Dermis microvascular lymphatic vessel endothelial cell (primary cell): ENCODE results near the gene TTC28. TPM values are rescaled to one million over a fixed set of nuclear protein-coding genes. Genes with fewer than 3 reads are reported as not detected.
A peak's percentile ranks its signal among the peaks of the same experiment; 100 is the strongest.

Experiments used
- DNase-seq, 2 donors: peaks; one replicate each; pipeline versions ENCODE4 v3.0.0 to v3.0.0-alpha.2; 2010; ENCODE audit warnings: low read depth in 2 of 2
- total RNA-seq: library from RNA; depleted of rRNA; stranded (reverse); fragments of >200 nt; gene quantifications from 2 replicates; pipeline ENCODE4 v1.2.1, GENCODE V29; 2014

TTC28 gene
- total RNA-seq, 1 donor from 2014 or later = 11.7 TPM

GRCh38 chr22:28146401-28147314 is 533.0 kb downstream of the TTC28 start:
- DNase-seq = no peak

DNA sequence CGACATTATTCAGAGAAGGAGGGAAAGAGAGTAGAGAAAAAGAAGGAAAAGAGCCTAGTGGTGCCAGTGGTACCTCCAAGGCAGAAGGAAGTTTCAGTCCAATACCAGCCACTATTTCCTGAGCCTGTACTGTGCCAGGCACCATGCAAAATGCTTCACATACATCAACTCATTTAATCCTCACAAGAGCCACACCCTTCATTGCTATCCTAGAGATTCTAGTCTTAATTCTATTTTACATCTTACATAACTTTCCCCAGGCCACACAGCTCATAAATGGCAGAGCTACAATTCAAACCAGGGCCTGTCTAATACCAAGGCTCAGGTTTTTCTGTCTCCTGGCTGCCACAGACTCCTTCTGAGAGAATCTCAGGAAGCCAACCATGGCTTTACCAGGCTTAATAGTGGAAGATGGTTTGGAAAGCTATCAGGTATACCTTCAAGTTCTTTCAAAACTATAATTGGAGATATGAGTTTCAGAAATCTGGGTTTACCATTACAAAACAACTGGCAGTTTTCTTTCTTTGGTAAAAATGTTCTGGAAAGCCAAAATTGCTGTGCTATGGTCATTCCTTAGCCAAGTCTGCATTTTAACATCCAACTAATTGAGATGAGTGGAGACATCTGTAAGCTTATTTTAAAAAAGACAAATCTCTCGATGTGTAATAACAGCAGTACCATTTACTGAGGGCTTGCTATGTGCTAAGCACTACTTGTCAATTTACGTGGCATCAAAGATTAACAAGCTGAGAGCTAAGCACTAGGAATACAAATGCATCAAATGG is 535.5 kb downstream of the TTC28 start:
- no peak for DNase-seq

- no peak for DNase-seq
Measured at GRCh38 chr22:28143241-28143865, 536.3 kb downstream of the TTC28 start.

DNA sequence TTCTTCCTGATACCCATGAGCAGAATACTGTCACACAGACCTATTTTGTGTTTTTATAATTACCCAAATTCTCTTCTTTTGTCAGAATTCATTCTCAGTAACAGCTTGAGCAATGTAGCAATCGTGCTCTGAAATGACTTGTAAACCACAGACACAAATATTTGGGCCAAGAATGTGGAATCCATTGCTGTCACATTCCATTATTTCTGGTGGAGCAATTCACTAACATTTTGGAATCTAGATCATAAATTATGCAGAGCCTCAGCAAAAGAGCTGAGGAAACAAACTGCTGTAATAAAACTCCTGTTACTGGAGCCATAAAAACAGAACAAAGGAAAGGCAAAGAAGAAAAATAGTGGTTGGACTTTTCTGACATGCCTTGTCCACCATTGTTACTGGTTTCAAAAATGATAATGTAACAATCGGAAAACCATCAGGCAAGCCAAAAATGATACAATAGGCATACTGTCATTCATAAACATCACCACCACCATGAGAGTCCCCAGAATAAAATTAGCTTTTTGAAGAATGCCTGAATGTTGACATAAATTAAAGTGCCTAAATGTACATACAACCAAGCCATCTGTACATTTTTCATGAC is 537.2 kb downstream of the TTC28 start:
- DNase-seq = peak; percentile 51 to 70

DNA sequence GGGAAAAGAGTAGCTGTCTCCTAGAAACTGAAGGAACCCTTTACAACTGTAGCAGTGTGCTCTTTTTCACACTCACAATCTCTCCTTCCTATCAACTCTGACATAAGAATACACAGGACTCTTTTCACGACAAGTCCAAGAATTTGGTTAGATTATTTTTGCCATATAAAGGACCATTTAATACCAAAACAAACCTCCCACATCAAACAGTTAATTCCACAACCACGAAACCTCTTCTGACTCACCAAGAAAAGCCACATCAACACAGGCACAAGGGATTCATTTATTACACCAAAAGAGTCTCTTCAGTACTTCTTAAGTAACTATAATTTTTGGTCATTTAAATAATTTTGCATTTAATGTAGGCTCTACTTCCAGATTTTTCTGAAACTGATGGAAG is 538.0 kb downstream of the TTC28 start:
- DNase-seq = no peak

- peak in 1 of 2 donors; percentile 54 for DNase-seq
Measured at GRCh38 chr22:28139961-28140360, 539.7 kb downstream of the TTC28 start.

DNA sequence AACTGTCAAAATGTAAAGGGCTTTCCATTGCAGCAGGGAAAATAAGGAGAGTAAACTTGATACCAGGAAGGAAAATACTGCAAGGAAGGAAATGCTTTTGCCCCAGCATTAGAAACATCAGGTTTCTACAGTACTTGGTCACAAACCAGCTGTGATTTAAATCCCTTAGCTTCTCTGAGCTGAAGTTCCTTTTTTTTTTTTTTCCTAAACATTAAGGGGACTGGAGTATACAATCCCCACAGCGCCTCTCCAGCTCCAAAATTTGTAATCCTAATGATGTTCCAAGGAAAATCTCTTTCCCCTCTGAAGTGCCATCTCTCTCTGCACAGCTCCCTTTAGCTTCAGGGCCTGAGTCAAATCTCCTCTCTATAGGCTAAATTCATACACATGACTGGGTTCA is 540.1 kb downstream of the TTC28 start:
- DNase-seq = no peak

DNA sequence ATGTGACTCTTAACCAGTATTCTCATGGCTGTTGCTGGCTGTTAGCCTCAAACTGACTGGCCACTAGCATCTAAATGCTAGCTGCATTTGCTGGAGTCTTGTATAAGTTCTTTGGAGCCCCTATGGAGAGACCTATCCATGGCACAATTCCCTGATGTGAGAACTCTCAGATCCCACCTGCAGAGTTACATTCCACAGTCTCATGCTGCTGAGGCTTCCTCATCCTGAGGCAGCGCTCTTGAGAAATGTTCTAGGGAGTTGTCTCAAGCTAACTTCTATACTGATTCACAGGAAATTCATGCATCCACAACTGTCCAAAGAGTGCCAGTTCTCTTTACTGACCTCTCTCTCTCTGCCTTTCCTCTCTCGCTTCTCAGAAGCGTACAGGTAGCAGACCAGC is 542.6 kb downstream of the TTC28 start:
- DNase-seq = no peak

DNA sequence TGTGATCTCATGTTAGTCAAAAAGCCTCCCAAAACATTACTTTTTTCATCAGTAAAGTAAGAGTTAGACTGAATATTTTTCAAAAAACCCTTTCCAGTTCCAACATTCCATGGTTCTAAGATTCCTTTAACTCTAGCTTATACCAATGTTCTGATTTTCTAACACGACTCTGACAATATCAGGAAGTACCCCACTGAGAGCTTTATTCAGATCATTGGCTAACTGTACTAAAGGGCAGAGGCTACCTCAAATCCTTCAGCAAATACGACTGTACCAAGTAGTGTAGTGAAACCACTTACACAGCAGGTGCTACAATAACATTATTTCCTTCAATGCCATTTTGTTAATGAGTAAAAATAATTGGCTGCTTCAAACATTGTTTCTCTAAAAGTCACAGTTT is 547.2 kb downstream of the TTC28 start:
- DNase-seq = no peak

- DNase-seq = no peak
Measured at GRCh38 chr22:28129319-28129962, 550.2 kb downstream of the TTC28 start.

DNA sequence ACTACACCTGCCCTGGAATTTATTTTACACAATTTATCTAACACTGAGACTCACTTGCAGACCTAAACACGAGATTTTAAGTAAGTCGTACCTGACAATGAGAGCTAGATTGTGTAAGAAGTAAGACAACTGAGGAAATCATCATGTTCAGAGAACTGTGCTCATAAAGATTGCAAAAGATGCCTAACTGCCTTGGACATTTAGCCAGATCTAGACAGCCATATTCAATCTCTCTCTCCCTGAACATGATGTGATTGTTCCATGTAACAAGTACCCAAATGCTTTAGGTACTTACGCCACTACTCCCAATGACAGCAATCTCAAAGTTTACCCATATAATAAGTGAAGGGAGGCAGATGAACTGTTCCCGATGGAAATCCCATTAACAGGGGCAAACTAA is 550.8 kb downstream of the TTC28 start:
- no peak for DNase-seq

DNA sequence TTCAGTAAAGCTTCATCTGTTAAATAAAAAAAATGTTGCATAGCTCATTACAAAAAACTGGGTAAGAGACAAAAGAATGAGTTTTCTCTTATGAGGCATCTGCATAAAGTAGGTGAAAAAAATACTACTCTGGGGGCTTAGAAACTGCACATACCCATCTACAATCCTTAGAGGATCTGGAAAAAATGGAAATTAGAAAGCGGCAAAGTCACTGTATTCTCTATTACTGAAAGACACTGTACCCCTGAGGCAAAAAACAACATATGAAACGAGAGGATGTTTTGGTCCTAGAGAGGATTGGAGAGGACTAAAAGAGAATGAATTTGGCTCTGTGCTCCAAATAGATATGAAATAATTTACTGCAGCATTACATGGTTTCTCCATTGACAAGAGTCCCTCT is 553.8 kb downstream of the TTC28 start:
- DNase-seq = no peak

DNA sequence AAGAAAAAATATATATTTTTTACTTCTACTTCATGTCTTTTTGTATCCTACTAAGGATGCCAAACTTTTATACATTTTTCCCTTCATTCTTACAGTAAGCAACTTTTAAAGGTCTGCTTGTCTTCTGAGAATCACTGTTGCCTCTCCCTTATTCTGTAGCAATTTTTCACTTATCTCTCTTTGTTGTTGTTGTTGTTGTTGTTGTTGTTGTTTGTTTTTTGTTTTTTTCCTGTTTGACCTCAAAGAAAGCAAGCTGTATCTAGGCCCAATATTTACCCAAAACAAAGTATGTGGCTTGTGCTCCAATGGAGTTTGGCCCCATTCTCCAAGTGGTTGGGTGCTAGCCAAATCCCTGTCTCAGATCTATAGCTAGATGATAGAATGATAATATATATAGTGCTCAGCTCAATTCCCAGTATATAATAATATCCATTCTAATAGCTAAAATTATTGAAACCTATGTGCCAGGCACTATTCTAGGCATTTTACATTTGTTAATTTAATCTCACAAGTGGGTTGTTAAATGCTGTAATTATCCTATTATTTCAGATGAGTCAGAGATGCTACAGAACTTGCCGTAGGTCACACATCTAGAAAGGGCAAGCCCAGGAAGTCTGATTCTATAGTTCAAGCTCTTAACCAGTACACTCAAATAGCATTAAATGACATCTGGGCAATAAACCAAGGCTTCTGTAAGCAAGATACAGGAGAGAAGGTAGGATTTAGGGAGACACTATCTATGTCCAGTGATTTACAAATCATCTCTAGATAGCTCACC is 555.5 kb downstream of the TTC28 start:
- peak in 1 of 2 donors; percentile 8 for DNase-seq

DNA sequence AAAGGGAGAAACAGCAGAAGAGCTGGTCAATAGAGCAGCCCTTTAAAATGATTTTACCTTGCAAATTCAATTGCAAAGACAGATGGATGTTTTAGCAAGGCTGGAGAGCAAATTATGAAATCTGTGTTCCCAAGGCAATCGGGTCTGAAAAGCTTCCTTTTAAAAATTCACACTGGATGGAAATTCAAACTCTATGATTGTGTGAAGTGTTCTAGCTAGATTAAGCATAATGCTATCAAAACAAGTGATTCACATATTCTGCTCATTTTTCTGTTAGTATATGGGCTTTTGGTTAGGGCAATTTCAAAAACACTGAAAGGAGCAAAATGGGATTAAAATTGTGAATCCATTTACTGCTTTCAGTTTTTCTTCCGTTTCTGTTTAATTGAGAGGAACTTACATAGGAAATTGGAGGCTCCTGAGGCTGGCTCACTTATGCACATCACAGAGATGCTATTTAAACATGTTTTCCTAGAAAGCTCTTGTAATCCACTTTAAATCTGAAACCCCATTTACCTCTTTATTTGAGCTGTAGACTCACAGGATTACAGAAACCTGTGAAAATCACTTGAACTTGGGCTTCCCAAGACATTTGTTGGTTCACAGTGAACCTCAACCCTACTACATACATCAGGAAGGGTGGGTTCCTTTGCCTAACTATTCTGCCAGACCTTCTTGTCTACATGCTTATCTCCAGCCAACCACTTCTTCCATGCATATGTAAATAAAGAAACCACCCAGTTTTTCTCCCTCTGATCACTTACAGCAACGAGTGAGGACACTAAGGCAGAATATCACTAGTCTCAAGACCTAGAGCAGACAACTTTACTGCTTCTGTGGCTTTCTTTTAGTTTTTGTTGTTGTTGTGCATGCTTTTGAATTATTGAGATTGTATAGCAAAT is 558.7 kb downstream of the TTC28 start:
- no peak for DNase-seq

DNA sequence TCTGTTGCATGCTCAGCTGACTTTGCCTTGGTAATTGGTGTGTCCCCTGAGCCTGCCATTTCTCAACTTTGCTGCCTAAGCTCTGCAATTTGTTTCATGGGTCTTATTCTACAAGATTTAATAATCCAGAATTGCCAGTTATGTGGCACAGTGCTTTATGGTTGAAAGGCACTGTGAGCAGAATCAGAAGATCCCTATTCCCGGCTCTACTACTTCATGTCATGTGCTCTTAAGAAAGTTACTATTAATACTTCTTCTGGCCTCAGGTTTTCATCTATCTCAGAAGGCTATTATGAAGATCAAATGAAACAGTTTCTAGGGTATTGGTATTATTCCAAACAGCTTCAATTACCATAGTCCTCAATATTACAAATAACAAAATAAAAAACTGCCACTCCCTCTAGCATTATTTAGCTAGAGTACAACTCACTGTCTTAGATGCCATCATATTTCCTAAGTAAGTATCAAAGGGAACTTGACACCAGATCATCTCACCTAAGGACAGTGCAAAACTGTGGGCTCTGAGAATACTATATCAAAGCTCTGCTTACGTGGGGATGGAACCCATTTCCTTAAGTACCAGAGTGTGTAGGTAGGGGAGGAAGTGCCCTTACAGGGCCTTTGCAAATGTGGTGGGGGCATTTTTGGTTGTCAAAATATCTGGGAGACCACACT is 560.5 kb downstream of the TTC28 start:
- DNase-seq = no peak

GRCh38 chr22:28116219-28116673 is 563.4 kb downstream of the TTC28 start:
- peak in 1 of 2 donors; percentile 16 for DNase-seq

DNA sequence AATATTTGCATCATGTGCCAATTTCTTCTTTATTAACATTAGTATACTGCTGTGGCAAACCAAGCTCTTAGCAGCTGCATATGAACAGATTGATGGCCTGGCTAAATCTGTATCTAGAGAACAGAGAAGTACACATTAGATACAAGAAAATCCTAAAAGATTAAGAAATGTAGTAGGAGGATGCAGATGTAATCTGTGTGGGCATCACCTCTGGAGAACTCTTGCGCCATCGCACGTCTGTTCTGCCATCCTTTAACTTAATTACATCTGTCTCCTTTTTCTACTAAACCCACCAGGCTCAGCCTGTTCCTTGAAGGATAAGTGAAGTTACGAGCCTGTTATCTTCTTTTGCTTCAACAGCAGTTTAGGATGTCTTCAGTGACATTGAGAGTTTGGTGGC is 564.2 kb downstream of the TTC28 start:
- no peak for DNase-seq

DNA sequence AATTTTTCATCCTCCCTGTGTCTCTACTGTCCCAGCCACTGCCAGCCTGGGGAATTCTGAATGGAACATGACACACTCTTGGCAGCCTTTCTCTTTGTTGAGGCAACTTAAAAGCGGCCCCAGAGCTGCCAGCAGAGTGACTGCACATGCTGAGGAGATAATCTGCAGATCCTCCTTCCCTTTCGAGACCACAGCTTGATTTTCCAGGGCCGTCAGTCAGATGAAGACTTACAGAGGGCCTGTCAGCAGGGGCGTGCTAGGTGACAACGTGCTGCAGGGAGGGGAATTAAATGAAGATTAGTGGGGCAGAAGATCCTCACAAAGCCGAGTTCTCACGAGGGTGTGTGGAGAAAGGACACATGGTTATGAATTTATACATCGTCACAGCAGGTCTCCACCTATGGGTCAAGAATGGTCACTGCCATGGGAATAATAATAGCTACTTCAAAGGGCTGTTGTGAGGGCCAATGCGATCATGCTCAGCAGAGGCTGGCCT is 567.0 kb downstream of the TTC28 start:
- peak; percentile 6 to 48 for DNase-seq

DNA sequence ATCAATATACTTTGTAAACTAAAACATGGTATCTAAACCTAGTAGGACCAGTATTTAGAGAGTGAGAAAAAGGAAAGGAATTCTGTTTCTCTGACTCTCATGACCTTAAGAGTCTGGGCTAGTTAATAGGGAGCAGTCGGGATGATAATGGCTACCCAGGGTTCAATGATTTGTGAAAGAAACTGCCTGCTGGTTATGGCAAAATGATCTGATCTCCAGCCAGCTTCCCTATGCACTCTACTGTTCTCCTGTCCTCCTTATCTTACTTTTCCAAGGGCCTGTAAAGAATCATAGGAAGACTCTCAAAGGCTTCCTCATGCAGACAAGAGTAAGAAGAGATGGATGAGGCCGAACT is 567.5 kb downstream of the TTC28 start:
- no peak for DNase-seq
